Smooth muscle cell (in vitro differentiated cells): ENCODE data around the gene LAD1. TPM values are rescaled to one million over a fixed set of nuclear protein-coding genes. Genes with fewer than 3 reads are reported as not detected.

Experiments used
- DNase-seq: peaks from one replicate; lab custom pipeline; 2025; ENCODE audit not compliant: unreplicated experiment; lab: John Stamatoyannopoulos, UW
- H2AFZ ChIP-seq: fragments of 200-600 bp; sonication (generic); 2 replicates; pipeline ENCODE4 v1.6.0; 2016; ENCODE audit warnings: antibody characterized with exemption, low read depth, mild to moderate bottlenecking
- H3F3A ChIP-seq: fragments of 200-600 bp; sonication (generic); 2 replicates; pipeline ENCODE4 v1.6.0; 2017; ENCODE audit warnings: antibody characterized with exemption, low read depth
- H3K27ac ChIP-seq: fragments of 200-600 bp; sonication (generic); 2 replicates; pipeline ENCODE4 v1.5.1; 2016; ENCODE audit warnings: low read depth, mild to moderate bottlenecking
- H3K27me3 ChIP-seq: fragments of 200-600 bp; sonication (generic); 2 replicates; pipeline ENCODE4 v1.6.1; 2016; ENCODE audit warnings: low read depth, mild to moderate bottlenecking
- H3K36me3 ChIP-seq: fragments of 200-600 bp; sonication (generic); 2 replicates; pipeline ENCODE4 v1.5.1; 2016; ENCODE audit warnings: low read depth
- H3K4me1 ChIP-seq: fragments of 200-600 bp; sonication (generic); 2 replicates; pipeline ENCODE4 v1.5.1; 2016; ENCODE audit warnings: low read depth
- H3K4me2 ChIP-seq: fragments of 200-600 bp; sonication (generic); 2 replicates; pipeline ENCODE4 v1.6.0; 2016; ENCODE audit warnings: mild to moderate bottlenecking
- H3K4me3 ChIP-seq: fragments of 200-600 bp; sonication (generic); 2 replicates; pipeline ENCODE4 v1.5.1; 2016; ENCODE audit warnings: mild to moderate bottlenecking
- H3K79me2 ChIP-seq: fragments of 200-600 bp; sonication (generic); 2 replicates; pipeline ENCODE4 v1.6.0; 2016; ENCODE audit warnings: low read depth, mild to moderate bottlenecking
- H3K9ac ChIP-seq: fragments of 200-600 bp; sonication (generic); 2 replicates; pipeline ENCODE4 v1.6.0; 2016; ENCODE audit warnings: low read depth
- H3K9me3 ChIP-seq: fragments of 200-600 bp; sonication (generic); replicated peaks from 2 replicates; pipeline ENCODE4 v1.5.1; 2016; ENCODE audit warnings: low read depth
- H4K20me1 ChIP-seq: fragments of 200-600 bp; sonication (generic); 2 replicates; pipeline ENCODE4 v1.6.0; 2016; ENCODE audit warnings: low read depth
- WGBS: methylation state at CpG from one replicate; pipeline ENCODE4 v1.1.7; 2016; ENCODE audit warnings: low lambda C conversion rate; 5-methylcytosine and 5-hydroxymethylcytosine counted together
- polyA plus RNA-seq: library from polyadenylated mRNA; unstranded; fragments of >200 nt; fragmentation: Nextera tagmentation; extraction: Ambion mirVana; gene quantifications from 2 replicates; pipeline ENCODE4 v1.2.1, GENCODE V29; 2016
- total RNA-seq: library from RNA; depleted of rRNA; stranded (reverse); fragments of >200 nt; gene quantifications from 2 replicates; pipeline ENCODE4 v1.2.3, GENCODE V29; 2014
- TF ChIP-seq, protein P1 (sequence below): fragments of 200-600 bp; sonication (generic); IDR thresholded peaks from 2 replicates; pipeline ENCODE4 v1.5.1; 2017; ENCODE audit warnings: borderline replicate concordance, mild to moderate bottlenecking, antibody characterized with exemption; ENCODE audit not compliant: insufficient read depth, poor library complexity, severe bottlenecking

Gene LAD1
- total and polyA plus RNA-seq, 2 experiments from 2014 or later, result 6.9 to 8.8 TPM

DNA sequence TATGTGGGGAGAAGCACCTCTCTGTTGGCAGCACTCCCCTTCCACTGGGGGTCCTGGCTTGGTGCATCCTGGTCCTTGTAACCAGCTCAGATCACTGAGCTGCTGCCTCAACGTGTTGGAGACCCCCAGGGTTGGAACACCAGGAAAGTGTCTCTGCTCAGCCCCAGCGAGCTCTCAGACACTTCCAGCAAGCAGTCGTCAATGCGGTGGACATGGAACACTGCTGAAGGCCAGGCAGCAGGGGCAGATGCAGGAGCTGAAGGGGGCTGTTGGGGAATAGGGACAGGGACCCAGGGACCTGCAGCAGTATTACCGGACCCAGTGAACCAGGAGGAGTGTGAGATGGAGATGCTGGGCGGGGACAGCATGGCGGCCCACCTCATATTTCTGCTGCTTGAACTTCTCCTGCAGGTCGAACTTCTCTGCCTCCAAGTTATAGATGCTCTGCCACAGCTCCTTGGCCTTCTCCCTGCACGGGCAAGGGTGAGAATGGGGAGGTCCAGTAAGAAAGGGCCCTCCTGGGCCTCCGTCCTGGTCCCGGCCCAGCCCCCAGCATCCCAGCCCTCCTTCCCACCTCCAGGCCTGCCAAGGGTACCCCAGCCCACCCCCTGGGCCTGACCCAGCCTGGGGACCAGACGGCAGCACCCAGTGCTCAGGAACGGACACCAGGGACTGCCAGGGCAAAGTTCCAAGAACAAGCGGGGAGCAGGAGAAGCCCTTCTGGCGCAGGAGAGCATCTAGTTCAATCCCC lies 38.0 kb downstream of the LAD1 start:
- no peak overlapping the region for H3K4me2 ChIP-seq
- no peaks in the 10 kb centered on the region for H3K4me1 ChIP-seq
- WGBS, result 91% methylated on average over 14 of the region's 15 CpGs
- H3K79me2 ChIP-seq, result no peaks in the 10 kb centered on the region
- H3F3A ChIP-seq, result no peaks in the 10 kb centered on the region
- H3K27me3 ChIP-seq, result no peaks in the 10 kb centered on the region
- no peak overlapping the region for H3K27ac ChIP-seq
- no peak overlapping the region for H3K4me3 ChIP-seq
- no peaks in the 10 kb centered on the region for H3K9me3 ChIP-seq
- H2AFZ ChIP-seq, result no peak overlapping the region
- H3K36me3 ChIP-seq, result no peaks in the 10 kb centered on the region
- H3K9ac ChIP-seq, result no peak overlapping the region
- TF ChIP-seq, protein P1, sequence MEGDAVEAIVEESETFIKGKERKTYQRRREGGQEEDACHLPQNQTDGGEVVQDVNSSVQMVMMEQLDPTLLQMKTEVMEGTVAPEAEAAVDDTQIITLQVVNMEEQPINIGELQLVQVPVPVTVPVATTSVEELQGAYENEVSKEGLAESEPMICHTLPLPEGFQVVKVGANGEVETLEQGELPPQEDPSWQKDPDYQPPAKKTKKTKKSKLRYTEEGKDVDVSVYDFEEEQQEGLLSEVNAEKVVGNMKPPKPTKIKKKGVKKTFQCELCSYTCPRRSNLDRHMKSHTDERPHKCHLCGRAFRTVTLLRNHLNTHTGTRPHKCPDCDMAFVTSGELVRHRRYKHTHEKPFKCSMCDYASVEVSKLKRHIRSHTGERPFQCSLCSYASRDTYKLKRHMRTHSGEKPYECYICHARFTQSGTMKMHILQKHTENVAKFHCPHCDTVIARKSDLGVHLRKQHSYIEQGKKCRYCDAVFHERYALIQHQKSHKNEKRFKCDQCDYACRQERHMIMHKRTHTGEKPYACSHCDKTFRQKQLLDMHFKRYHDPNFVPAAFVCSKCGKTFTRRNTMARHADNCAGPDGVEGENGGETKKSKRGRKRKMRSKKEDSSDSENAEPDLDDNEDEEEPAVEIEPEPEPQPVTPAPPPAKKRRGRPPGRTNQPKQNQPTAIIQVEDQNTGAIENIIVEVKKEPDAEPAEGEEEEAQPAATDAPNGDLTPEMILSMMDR, result no peak
- H4K20me1 ChIP-seq, result no peaks in the 10 kb centered on the region
- no peak for DNase-seq

DNA sequence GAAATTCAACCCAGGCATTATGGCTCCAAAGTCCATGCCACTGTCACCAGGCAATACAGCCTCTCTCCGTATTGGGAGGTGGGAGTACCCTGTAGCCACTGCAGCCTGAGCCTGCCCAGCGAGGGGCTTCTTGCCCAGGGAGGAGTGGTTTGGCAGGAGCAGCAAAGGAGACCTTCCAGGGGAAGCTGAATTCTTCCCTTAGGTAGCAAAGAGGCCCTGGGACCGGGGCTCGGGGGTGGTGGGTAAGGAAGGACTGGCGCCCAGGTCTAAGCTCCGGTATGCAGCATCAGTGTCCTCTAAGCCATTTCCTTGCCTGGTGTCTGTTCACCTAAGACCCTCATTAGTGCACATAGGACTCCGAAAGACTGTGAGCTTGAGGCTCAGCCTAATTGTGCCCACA lies 38.6 kb downstream of the LAD1 start:
- TF ChIP-seq, protein P1, result no peak
- H3F3A ChIP-seq, result no peaks in the 10 kb centered on the region
- H2AFZ ChIP-seq, result no peak overlapping the region
- H3K4me3 ChIP-seq, result no peak overlapping the region
- H3K36me3 ChIP-seq, result no peaks in the 10 kb centered on the region
- H3K4me1 ChIP-seq, result no peaks in the 10 kb centered on the region
- no peaks in the 10 kb centered on the region for H3K27me3 ChIP-seq
- WGBS, result 96% methylated on average over 7 of the region's 7 CpGs
- H3K4me2 ChIP-seq, result no peak overlapping the region
- H3K27ac ChIP-seq, result no peak overlapping the region
- H3K79me2 ChIP-seq, result no peaks in the 10 kb centered on the region
- H3K9ac ChIP-seq, result no peak overlapping the region
- no peak for DNase-seq
- H3K9me3 ChIP-seq, result no peaks in the 10 kb centered on the region
- no peaks in the 10 kb centered on the region for H4K20me1 ChIP-seq

DNA sequence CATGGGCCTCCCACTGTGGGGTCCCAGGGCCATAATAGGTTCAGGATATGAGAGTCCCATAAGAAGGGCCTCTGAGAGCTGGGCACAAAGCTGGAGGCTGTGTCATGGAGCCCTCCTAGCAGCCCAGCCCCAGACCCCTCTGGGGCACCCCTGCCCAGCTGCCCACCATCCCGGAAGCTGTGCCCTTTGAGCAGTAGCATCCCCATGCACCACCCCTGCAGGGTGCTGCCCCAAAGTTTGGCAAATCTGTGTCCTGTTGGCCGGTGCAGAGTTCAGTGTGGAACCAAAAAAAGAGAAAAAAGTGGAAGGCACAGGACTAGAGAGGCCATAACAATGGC lies 39.3 kb downstream of the LAD1 start:
- H3K36me3 ChIP-seq, result no peaks in the 10 kb centered on the region
- H4K20me1 ChIP-seq, result no peaks in the 10 kb centered on the region
- H3K4me1 ChIP-seq, result no peaks in the 10 kb centered on the region
- no peaks in the 10 kb centered on the region for H3K27me3 ChIP-seq
- TF ChIP-seq, protein P1, result no peak
- H3K79me2 ChIP-seq, result no peaks in the 10 kb centered on the region
- no peak overlapping the region for H3K4me2 ChIP-seq
- no peak overlapping the region for H3K9ac ChIP-seq
- no peaks in the 10 kb centered on the region for H3K9me3 ChIP-seq
- no peak overlapping the region for H3K27ac ChIP-seq
- DNase-seq, result no peak
- H2AFZ ChIP-seq, result no peak overlapping the region
- no peaks in the 10 kb centered on the region for H3F3A ChIP-seq
- H3K4me3 ChIP-seq, result no peak overlapping the region
- WGBS, result 88% methylated on average over 2 of the region's 2 CpGs
